Psoas muscle (tissue), 8 donors: ENCODE results near the gene LRRC75B. TPM values are rescaled to one million over a fixed set of nuclear protein-coding genes. Genes with fewer than 3 reads are reported as not detected.
A peak's percentile ranks its signal among the peaks of the same experiment; 100 is the strongest.

ENCODE experiments used
- ATAC-seq, 4 donors: fragments of 200-7000 bp; cut with Tn5 transposase; one replicate each; pipeline ENCODE4 v1.9.1; 2020; ENCODE audit warnings: moderate library complexity in 3 of 4, mild to moderate bottlenecking in 2 of 4
- DNase-seq, 2 donors: peaks; one replicate each; pipeline ENCODE4 v3.0.0-alpha.2; 2020
- H3K27ac ChIP-seq: fragments of 200-600 bp; one replicate; pipeline ENCODE4 v1.8.0; 2022
- H3K27me3 ChIP-seq, 3 donors: fragments of 200-600 bp in 1 of 3; one replicate each; pipeline versions ENCODE4 v1.6.1 to v1.8.0; 2013 to 2022; ENCODE audit warnings: low read length in 2 of 3, mild to moderate bottlenecking in 2 of 3, moderate library complexity in 1 of 3; ENCODE audit not compliant: insufficient read depth in 3 of 3
- H3K36me3 ChIP-seq, 2 donors: fragments of 200-600 bp in 1 of 2; one replicate each; pipeline versions ENCODE4 v1.6.1 to v1.8.0; 2013 to 2022; ENCODE audit warnings: low read depth in 1 of 2, mild to moderate bottlenecking in 1 of 2, moderate library complexity in 1 of 2; ENCODE audit not compliant: insufficient read depth in 1 of 2
- H3K4me1 ChIP-seq: fragments of 200-600 bp; one replicate; pipeline ENCODE4 v1.8.0; 2022
- H3K4me3 ChIP-seq: fragments of 200-600 bp; one replicate; pipeline ENCODE4 v1.8.0; 2022; ENCODE audit warnings: mild to moderate bottlenecking
- H3K9me3 ChIP-seq: fragments of 200-600 bp; one replicate; pipeline ENCODE4 v1.8.0; 2022
- WGBS, 3 donors: extraction: QIAGEN DNeasy Blood & Tissue Kit; methylation state at CpG; one replicate each; pipeline versions ENCODE4 v1.1.6 to v1.1.7; 2013; 5-methylcytosine and 5-hydroxymethylcytosine counted together
- intact Hi-C, 2 donors: fragments of 100-400 bp; cut with DNase I; formaldehyde crosslinking; loops; one replicate each; pipeline versions ENCODE4 v1.11.0 to v1.14.2; 2022
- polyA plus RNA-seq, 3 donors: library from polyadenylated mRNA; stranded (reverse); fragments of 200-250 nt; gene quantifications; one replicate each; pipeline ENCODE4 v1.2.3, GENCODE V29; 2013
- total RNA-seq, 4 donors: library from RNA; stranded (reverse); fragmentation: NEBNext Ultra II Directional in 2 of 4; extraction: Animal tissue kit (Norgen Biotek cat#: 25700) in 2 of 4; gene quantifications; one replicate each; pipeline versions ENCODE4 v1.2.1 to v1.2.4, GENCODE V29; 2021 to 2023
- TF ChIP-seq, protein P1 (sequence below): fragments of 200-600 bp; IDR thresholded peaks from one replicate; pipeline ENCODE4 v1.8.0; 2022; ENCODE audit warnings: antibody characterized with exemption
- donor health status: healthy with polysubstance abuse.
- donor health status: DM: no; HTN: no; CAD: no; lungs with moderate emphysema.
- donor health status: Bipolar disorder and iron deficiency.
- donor health status: healthy.
- donor health status: DM: yes; HTN: yes; CAD: no.
- donor health status: DM: no; HTN: no; CAD: no.
- donor health status: DM: no; HTN: no; CAD: no.
- donor health status: DM: yes; HTN: yes; CAD: no.

The LRRC75B gene
- total and polyA plus RNA-seq, 7 donors, result 0.93 to 4.1 (median 2.2) TPM

DNA sequence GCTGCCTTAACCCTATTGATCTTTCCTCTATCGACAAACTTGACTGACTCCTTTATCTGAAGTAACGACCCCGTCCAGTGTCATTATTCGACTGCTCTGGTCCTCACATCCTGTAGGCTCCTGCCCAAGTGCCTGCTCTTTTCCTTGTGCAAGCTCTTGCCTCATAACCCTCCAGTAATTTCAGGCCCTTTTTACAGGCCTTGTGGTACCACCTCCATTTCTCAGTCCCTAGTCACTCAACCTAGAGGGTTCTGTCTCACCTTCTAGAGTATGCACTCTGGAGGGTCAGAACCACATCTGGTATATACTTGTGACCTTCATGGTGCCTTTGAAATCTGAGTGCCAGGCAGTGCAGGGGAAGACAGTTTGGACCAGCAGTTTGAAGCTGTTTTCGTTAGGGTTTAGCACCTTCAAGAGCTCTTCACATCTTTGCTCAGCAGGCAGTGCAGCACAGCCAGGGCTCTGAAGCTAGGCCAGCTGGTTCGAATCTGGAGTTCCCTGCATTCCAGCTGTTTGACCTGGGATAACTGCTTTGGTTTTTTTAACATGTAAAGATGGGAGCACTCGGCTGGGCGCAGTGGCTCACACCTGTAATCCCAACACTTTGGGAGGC is 25.9 kb downstream of the LRRC75B start:
- Histone ChIP-seq H3K4me3 (no peak overlapping the region), H3K36me3 (peaks cover 6 to 51% of the 10 kb centered on the region in 2 donors), H3K27ac (peak overlapping the region; percentile 15), H3K4me1 (peaks cover 36% of the 10 kb centered on the region), H3K27me3 (no peaks in the 10 kb centered on the region), H3K9me3 (no peaks in the 10 kb centered on the region)
- 55 to 67% (median 60%) methylated on average over 8 of the region's 8 CpGs for WGBS, 3 donors
- ATAC-seq (peak in 3 of 4 donors; percentile 16 to 33 (median 32)), DNase-seq (no peak)
- TF ChIP-seq, protein P1, sequence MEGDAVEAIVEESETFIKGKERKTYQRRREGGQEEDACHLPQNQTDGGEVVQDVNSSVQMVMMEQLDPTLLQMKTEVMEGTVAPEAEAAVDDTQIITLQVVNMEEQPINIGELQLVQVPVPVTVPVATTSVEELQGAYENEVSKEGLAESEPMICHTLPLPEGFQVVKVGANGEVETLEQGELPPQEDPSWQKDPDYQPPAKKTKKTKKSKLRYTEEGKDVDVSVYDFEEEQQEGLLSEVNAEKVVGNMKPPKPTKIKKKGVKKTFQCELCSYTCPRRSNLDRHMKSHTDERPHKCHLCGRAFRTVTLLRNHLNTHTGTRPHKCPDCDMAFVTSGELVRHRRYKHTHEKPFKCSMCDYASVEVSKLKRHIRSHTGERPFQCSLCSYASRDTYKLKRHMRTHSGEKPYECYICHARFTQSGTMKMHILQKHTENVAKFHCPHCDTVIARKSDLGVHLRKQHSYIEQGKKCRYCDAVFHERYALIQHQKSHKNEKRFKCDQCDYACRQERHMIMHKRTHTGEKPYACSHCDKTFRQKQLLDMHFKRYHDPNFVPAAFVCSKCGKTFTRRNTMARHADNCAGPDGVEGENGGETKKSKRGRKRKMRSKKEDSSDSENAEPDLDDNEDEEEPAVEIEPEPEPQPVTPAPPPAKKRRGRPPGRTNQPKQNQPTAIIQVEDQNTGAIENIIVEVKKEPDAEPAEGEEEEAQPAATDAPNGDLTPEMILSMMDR, result no peak
- intact Hi-C loops, result no loop called here

DNA sequence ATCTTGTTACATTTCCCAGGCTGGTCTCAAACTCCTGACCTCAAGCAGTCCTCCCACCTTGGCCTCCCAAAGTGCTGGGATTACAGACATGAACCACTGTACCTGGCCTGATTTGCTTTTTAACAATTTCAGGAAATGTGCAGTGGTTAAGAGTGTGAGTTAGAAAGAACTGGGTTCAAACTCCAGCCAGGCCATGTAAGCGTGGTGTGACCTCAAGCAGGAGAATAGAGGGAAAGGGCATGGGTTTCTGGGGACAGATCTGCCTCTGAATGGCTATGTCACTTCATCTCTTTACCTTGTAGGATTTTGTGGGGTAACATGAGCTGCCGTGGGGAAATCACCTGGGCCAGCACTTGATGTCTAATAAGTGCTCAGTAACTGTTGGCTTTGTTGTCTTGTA is 27.8 kb downstream of the LRRC75B start:
- WGBS, 3 donors, result 75 to 86% (median 76%) methylated on average over 2 of the region's 2 CpGs
- H3K4me3 ChIP-seq, result no peak overlapping the region
- TF ChIP-seq, protein P1, result no peak
- no peaks in the 10 kb centered on the region for H3K9me3 ChIP-seq
- DNase-seq (no peak), ATAC-seq (peak in 1 of 4 donors; percentile 1)
- intact Hi-C loops, result no loop called here
- H3K27me3 ChIP-seq, result no peaks in the 10 kb centered on the region
- H3K36me3 ChIP-seq, result peaks cover 5 to 43% of the 10 kb centered on the region in 2 donors
- peaks cover 44% of the 10 kb centered on the region for H3K4me1 ChIP-seq
- H3K27ac ChIP-seq, result peak overlapping the region; percentile 78

DNA sequence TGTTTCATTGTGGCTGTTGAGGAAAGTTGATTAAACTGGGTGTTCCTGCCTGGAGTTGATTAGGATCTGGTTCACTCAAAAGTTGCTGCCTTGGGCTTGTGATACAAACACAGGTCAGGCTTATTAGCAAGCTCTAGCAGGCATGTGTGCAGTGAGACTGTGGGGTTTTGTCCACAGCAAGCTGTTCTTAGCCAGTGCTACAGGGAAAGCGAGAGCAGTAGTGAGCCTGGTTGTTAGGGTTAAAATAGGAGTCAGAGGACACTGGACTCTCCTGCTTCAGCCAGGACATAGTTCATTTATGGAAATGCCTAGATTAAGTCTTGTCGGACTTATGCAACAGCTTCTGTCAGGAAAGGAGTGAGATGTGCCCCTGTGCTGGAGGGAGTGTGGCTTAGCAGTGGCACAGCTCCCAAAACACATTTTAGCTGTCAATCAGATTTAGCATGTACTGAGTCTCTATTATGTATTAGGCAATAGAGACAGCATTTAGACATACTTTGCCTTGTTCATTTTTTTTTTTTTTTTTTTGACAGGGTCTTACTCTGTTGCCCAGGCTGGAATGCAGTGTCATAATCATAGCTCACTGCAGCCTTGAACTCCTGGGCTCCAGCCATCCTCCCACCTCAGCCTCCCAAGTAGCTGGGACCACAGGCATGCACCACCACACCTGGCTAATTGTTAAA is 28.4 kb downstream of the LRRC75B start:
- peak; percentile 92 to 95 (median 93) for ATAC-seq
- TF ChIP-seq, protein P1, result no peak
- H3K27ac ChIP-seq, result peak overlapping the region; percentile 78
- no peak for DNase-seq
- peaks cover 5 to 41% of the 10 kb centered on the region in 2 donors for H3K36me3 ChIP-seq
- peaks cover 47% of the 10 kb centered on the region for H3K4me1 ChIP-seq
- intact Hi-C loops, result no loop called here
- no peaks in the 10 kb centered on the region for H3K9me3 ChIP-seq
- peak overlapping the region; percentile 12 for H3K4me3 ChIP-seq
- WGBS, 3 donors, result 20 to 30% (median 22%) methylated on average over 2 of the region's 2 CpGs
- H3K27me3 ChIP-seq, result no peaks in the 10 kb centered on the region

DNA sequence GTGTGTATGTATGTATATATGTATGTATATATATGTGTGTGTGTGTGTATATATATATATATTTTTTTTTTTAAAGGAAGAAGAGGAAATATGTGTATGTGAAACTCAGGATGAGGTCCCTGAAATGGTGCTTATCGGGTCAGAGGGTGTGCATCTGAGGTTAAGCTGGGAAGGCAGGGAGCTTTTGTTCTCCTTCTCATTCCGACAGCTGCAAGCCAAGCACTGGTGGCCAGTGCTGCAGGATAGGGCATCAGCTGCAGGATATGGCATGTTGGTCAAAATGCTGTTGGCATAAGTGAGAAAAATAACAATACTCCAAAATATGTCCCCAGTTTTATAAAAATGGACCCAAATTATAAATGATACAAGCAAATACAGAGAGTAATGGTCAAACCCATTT is 29.6 kb downstream of the LRRC75B start:
- Histone ChIP-seq H3K4me1 (peaks cover 53% of the 10 kb centered on the region), H3K27me3 (no peaks in the 10 kb centered on the region), H3K36me3 (peaks cover 2 to 42% of the 10 kb centered on the region in 2 donors), H3K4me3 (no peak overlapping the region), H3K27ac (no peak overlapping the region), H3K9me3 (no peaks in the 10 kb centered on the region)
- ATAC-seq, result no peak
- 35 to 65% (median 40%) methylated on average over 2 of the region's 2 CpGs for WGBS, 3 donors
- TF ChIP-seq, protein P1, result no peak
- DNase-seq, result no peak
- intact Hi-C loops, result no loop called here
